Large intestine (tissue), 3 donors: Measurements from ENCODE around the gene SHISA6. TPM values are rescaled to one million over a fixed set of nuclear protein-coding genes. Genes with fewer than 3 reads are reported as not detected.

Experiments
- DNase-seq, 2 donors: peaks; one replicate each; pipeline versions ENCODE4 v3.0.0 to v3.0.0-alpha.2; 2013
- H3K27ac ChIP-seq: one replicate; pipeline ENCODE4 v1.5.1; 2013; ENCODE audit warnings: low read length
- H3K27me3 ChIP-seq: 2 replicates; pipeline ENCODE4 v1.6.1; 2013; ENCODE audit warnings: low read length; ENCODE audit not compliant: control insufficient read depth, insufficient read depth
- H3K36me3 ChIP-seq: 2 replicates; pipeline ENCODE4 v1.6.1; 2013; ENCODE audit warnings: low read length; ENCODE audit not compliant: control insufficient read depth, insufficient read depth
- H3K4me1 ChIP-seq: one replicate; pipeline ENCODE4 v1.6.1; 2013; ENCODE audit warnings: low read length; ENCODE audit not compliant: control insufficient read depth, insufficient read depth
- H3K4me3 ChIP-seq: one replicate; pipeline ENCODE4 v1.5.1; 2013; ENCODE audit warnings: low read length
- H3K9me3 ChIP-seq: one replicate; pipeline ENCODE4 v1.6.1; 2013; ENCODE audit warnings: mild to moderate bottlenecking, low read depth, low read length, moderate library complexity; ENCODE audit not compliant: control insufficient read depth
- WGBS: methylation state at CpG from one replicate; pipeline ENCODE4 v1.1.5; 2013; ENCODE audit warnings: low lambda C conversion rate; ENCODE audit not compliant: insufficient coverage; 5-methylcytosine and 5-hydroxymethylcytosine counted together
- polyA plus RNA-seq: library from polyadenylated mRNA; unstranded; fragments of 120-200 nt; gene quantifications from one replicate; pipeline ENCODE4 v1.2.1, GENCODE V29; 2013

Gene SHISA6
- polyA plus RNA-seq, 1 donor = 0.24 TPM

GRCh38 chr17:11561281-11561680 lies 320.3 kb downstream of the SHISA6 start:
- Histone ChIP-seq H3K27ac (no peak overlapping the region), H3K4me1 (no peaks in the 10 kb centered on the region), H3K27me3 (no peaks in the 10 kb centered on the region), H3K9me3 (no peaks in the 10 kb centered on the region), H3K36me3 (no peaks in the 10 kb centered on the region), H3K4me3 (no peak overlapping the region)
- no CpG with 5 or more reads among the region's 1 CpG for WGBS
- DNase-seq = no peak

- Histone ChIP-seq H3K4me1 (no peaks in the 10 kb centered on the region), H3K4me3 (no peak overlapping the region), H3K27me3 (no peaks in the 10 kb centered on the region), H3K36me3 (no peaks in the 10 kb centered on the region), H3K9me3 (no peaks in the 10 kb centered on the region), H3K27ac (no peak overlapping the region)
- no peak for DNase-seq
- no CpG with 5 or more reads among the region's 2 CpGs for WGBS
Measured at GRCh38 chr17:11561702-11562101, 320.7 kb downstream of the SHISA6 start.

- Histone ChIP-seq H3K27me3 (no peaks in the 10 kb centered on the region), H3K27ac (no peak overlapping the region), H3K9me3 (no peaks in the 10 kb centered on the region), H3K4me3 (no peak overlapping the region), H3K36me3 (no peaks in the 10 kb centered on the region), H3K4me1 (no peaks in the 10 kb centered on the region)
- WGBS = 100% methylated on average over 1 of the region's 3 CpGs
- DNase-seq = no peak
Measured at GRCh38 chr17:11564589-11565380, 323.8 kb downstream of the SHISA6 start.

- H3K36me3 ChIP-seq = no peaks in the 10 kb centered on the region
- no peak overlapping the region for H3K27ac ChIP-seq
- WGBS = 41% methylated on average over 2 of the region's 4 CpGs
- H3K9me3 ChIP-seq = no peaks in the 10 kb centered on the region
- H3K4me3 ChIP-seq = no peak overlapping the region
- DNase-seq = no peak
- H3K27me3 ChIP-seq = no peaks in the 10 kb centered on the region
- no peaks in the 10 kb centered on the region for H3K4me1 ChIP-seq
Measured at GRCh38 chr17:11565591-11565990, 324.6 kb downstream of the SHISA6 start.

GRCh38 chr17:11578998-11579397 lies 338.0 kb downstream of the SHISA6 start:
- no peaks in the 10 kb centered on the region for H3K27me3 ChIP-seq

GRCh38 chr17:11580677-11581076 lies 339.7 kb downstream of the SHISA6 start:
- Histone ChIP-seq H3K27me3 (no peaks in the 10 kb centered on the region), H3K9me3 (peaks cover 8% of the 10 kb centered on the region), H3K36me3 (no peaks in the 10 kb centered on the region), H3K27ac (no peak overlapping the region), H3K4me3 (no peak overlapping the region), H3K4me1 (no peaks in the 10 kb centered on the region)
- WGBS = no CpG with 5 or more reads among the region's 3 CpGs
- DNase-seq = no peak

More at GRCh38 chr17:11578998-11579397, 338.0 kb downstream of the SHISA6 start:
- WGBS = no CpG with 5 or more reads among the region's 3 CpGs
- no peaks in the 10 kb centered on the region for H3K36me3 ChIP-seq
- peaks cover 8% of the 10 kb centered on the region for H3K9me3 ChIP-seq
- H3K4me1 ChIP-seq = no peaks in the 10 kb centered on the region
- no peak overlapping the region for H3K4me3 ChIP-seq
- no peak overlapping the region for H3K27ac ChIP-seq
- DNase-seq = no peak

GRCh38 chr17:11582217-11582616 lies 341.2 kb downstream of the SHISA6 start:
- Histone ChIP-seq H3K4me3 (no peak overlapping the region), H3K4me1 (no peaks in the 10 kb centered on the region), H3K9me3 (peaks cover 8% of the 10 kb centered on the region), H3K36me3 (no peaks in the 10 kb centered on the region), H3K27ac (no peak overlapping the region), H3K27me3 (no peaks in the 10 kb centered on the region)
- no CpG with 5 or more reads among the region's 5 CpGs for WGBS
- DNase-seq = no peak

GRCh38 chr17:11583306-11583992 lies 342.4 kb downstream of the SHISA6 start:
- Histone ChIP-seq H3K36me3 (no peaks in the 10 kb centered on the region), H3K27ac (no peak overlapping the region), H3K27me3 (no peaks in the 10 kb centered on the region), H3K9me3 (peaks cover 8% of the 10 kb centered on the region), H3K4me1 (no peaks in the 10 kb centered on the region), H3K4me3 (no peak overlapping the region)
- no CpG with 5 or more reads among the region's 9 CpGs for WGBS
- DNase-seq = no peak

- peak; percentile 35 to 64 for DNase-seq
- Histone ChIP-seq H3K4me1 (no peaks in the 10 kb centered on the region), H3K9me3 (no peaks in the 10 kb centered on the region), H3K36me3 (no peaks in the 10 kb centered on the region), H3K27ac (no peak overlapping the region), H3K27me3 (no peaks in the 10 kb centered on the region), H3K4me3 (no peak overlapping the region)
- WGBS = no CpG with 5 or more reads among the region's 3 CpGs
Measured at GRCh38 chr17:11589716-11590115, 348.7 kb downstream of the SHISA6 start.

GRCh38 chr17:11598274-11599221 lies 357.5 kb downstream of the SHISA6 start, which contains the start of gene DNAH9:
Gene DNAH9, plus strand, starts transcription at chr17:11598470. Its CDS starts 29 bp downstream, at chr17:11598499.
- Histone ChIP-seq H3K4me3 (peak within 1 kb of the TSS; percentile 28), H3K27me3 (peaks cover 16% of the 10 kb centered on the region), H3K27ac (no peak within 1 kb of the TSS), H3K9me3 (no peaks in the 10 kb centered on the region), H3K4me1 (peaks cover 2% of the 10 kb centered on the region), H3K36me3 (no peaks in the 10 kb centered on the region)
- DNase-seq = peak; percentile 89 to 92
- no CpG with 5 or more reads among the region's 84 CpGs for WGBS
